B cell (primary cell): ENCODE results near the gene SETD1A. TPM values are rescaled to one million over a fixed set of nuclear protein-coding genes. Genes with fewer than 3 reads are reported as not detected.

Experiments
- ATAC-seq: fragments of 200-7000 bp; cut with Tn5 transposase; one replicate; pipeline ENCODE4 v1.10.0; 2021; ENCODE audit warnings: low read depth, mild to moderate bottlenecking, moderate number of reproducible peaks, moderate library complexity
- CTCF ChIA-PET: fragments of 350-600 bp; sonication (Branson Sonifier 250); formaldehyde crosslinking; loops from one replicate; lab custom pipeline; 2021; ENCODE audit warnings: antibody characterized with exemption, inconsistent platforms; lab: Charles Lee
- POLR2A ChIA-PET: fragments of 350-600 bp; sonication (Branson Sonifier 250); formaldehyde crosslinking; loops from one replicate; lab custom pipeline; 2021; ENCODE audit warnings: antibody characterized with exemption; lab: Charles Lee
- DNase-seq: peaks from one replicate; pipeline ENCODE4 v3.0.0; 2013
- H2AFZ ChIP-seq: 2 replicates; pipeline ENCODE4 v1.6.1; 2012; ENCODE audit warnings: mild to moderate bottlenecking, low read depth, low read length; ENCODE audit not compliant: insufficient read depth, poor library complexity, severe bottlenecking
- H3K27ac ChIP-seq, 2 donors: 1 replicate in 1 of 2; 2 replicates in 1 of 2; pipeline ENCODE4 v1.5.1; 2012 to 2013; ENCODE audit warnings: low read length in 2 of 2, mild to moderate bottlenecking in 2 of 2, moderate library complexity in 1 of 2
- H3K27me3 ChIP-seq, 4 experiments: fragments of 200-600 bp in 1 of 4; sonication (generic) in 1 of 4; replicated peaks in 1 of 4; 1 replicate in 2 of 4; 2 replicates in 2 of 4; pipeline versions ENCODE4 v1.6.1 to v1.7.0; 2013 to 2016; ENCODE audit warnings: low read length in 3 of 4, mild to moderate bottlenecking in 2 of 4, mixed read lengths in 1 of 4, moderate library complexity in 1 of 4; ENCODE audit not compliant: insufficient read depth in 4 of 4, control insufficient read depth in 3 of 4; ENCODE audit errors: control extremely low read depth in 1 of 4
- H3K36me3 ChIP-seq, 2 experiments: replicated peaks in 1 of 2; 1 replicate in 1 of 2; 2 replicates in 1 of 2; pipeline versions ENCODE4 v1.6.1 to v1.7.1; 2013; ENCODE audit warnings: low read length in 1 of 2; ENCODE audit not compliant: insufficient read depth in 2 of 2, control insufficient read depth in 1 of 2; ENCODE audit errors: control extremely low read depth in 1 of 2, extremely low read depth in 1 of 2
- H3K4me1 ChIP-seq, 2 donors: fragments of 200-600 bp in 1 of 2; sonication (generic) in 1 of 2; 1 replicate in 1 of 2; 2 replicates in 1 of 2; pipeline versions ENCODE4 v1.5.1 to v1.6.1; 2013 to 2017; ENCODE audit warnings: low read length in 2 of 2; ENCODE audit not compliant: control insufficient read depth in 2 of 2, insufficient read depth in 2 of 2
- H3K4me2 ChIP-seq: replicated peaks from 2 replicates; pipeline ENCODE3; 2012; ENCODE audit warnings: mild to moderate bottlenecking, low read depth, low read length; ENCODE audit not compliant: poor library complexity, severe bottlenecking
- H3K4me3 ChIP-seq, 5 experiments: fragments of 200-600 bp in 1 of 5; sonication (generic) in 1 of 5; 1 replicate in 3 of 5; 2 replicates in 2 of 5; pipeline versions ENCODE4 v1.5.1 to v1.7.0; 2011 to 2016; ENCODE audit warnings: low read length in 4 of 5, mild to moderate bottlenecking in 4 of 5, low read depth in 2 of 5, control low read depth in 1 of 5, moderate library complexity in 1 of 5; ENCODE audit not compliant: insufficient read depth in 1 of 5; ENCODE audit errors: control extremely low read depth in 1 of 5, extremely low read depth in 1 of 5
- H3K79me2 ChIP-seq: fragments of 200-600 bp; sonication (generic); one replicate; pipeline ENCODE4 v1.6.0; 2016; ENCODE audit warnings: low read length; ENCODE audit not compliant: control insufficient read depth, insufficient read depth
- H3K9ac ChIP-seq: fragments of 200-600 bp; sonication (generic); 2 replicates; pipeline ENCODE4 v1.6.1; 2017; ENCODE audit warnings: mild to moderate bottlenecking, low read length, moderate library complexity
- H3K9me3 ChIP-seq, 3 donors: one replicate each; pipeline versions ENCODE4 v1.6.1 to v1.7.1; 2013; ENCODE audit warnings: low read length in 2 of 3; ENCODE audit not compliant: control insufficient read depth in 2 of 3, insufficient read depth in 1 of 3; ENCODE audit errors: control extremely low read depth in 1 of 3
- H4K20me1 ChIP-seq: 2 replicates; pipeline ENCODE4 v1.6.0; 2012; ENCODE audit warnings: mild to moderate bottlenecking, low read length; ENCODE audit not compliant: insufficient read depth, control insufficient read depth, poor library complexity, severe bottlenecking
- H3K27ac Mint-ChIP-seq: one replicate; pipeline ENCODE4 v1.8.0; 2021; ENCODE audit warnings: mixed read lengths
- H3K27me3 Mint-ChIP-seq: one replicate; pipeline ENCODE4 v1.8.0; 2021; ENCODE audit warnings: mixed read lengths
- H3K4me1 Mint-ChIP-seq: one replicate; pipeline ENCODE4 v1.8.0; 2021; ENCODE audit warnings: mixed read lengths
- H3K4me3 Mint-ChIP-seq: one replicate; pipeline ENCODE4 v1.8.0; 2021; ENCODE audit warnings: mixed read lengths
- H3K9me3 Mint-ChIP-seq: one replicate; pipeline ENCODE4 v1.8.0; 2022; ENCODE audit warnings: mixed read lengths; ENCODE audit not compliant: insufficient read depth
- EZH2 ChIP-seq: IDR thresholded peaks from 2 replicates; pipeline ENCODE4 v1.6.1; 2012; ENCODE audit warnings: borderline replicate concordance, low read depth, mild to moderate bottlenecking, moderate library complexity, low read length; ENCODE audit not compliant: insufficient read depth, poor library complexity, severe bottlenecking
- WGBS: methylation state at CpG from one replicate; pipeline ENCODE4 v1.1.5; 2013; ENCODE audit warnings: missing lambda C conversion rate; ENCODE audit not compliant: insufficient coverage; 5-methylcytosine and 5-hydroxymethylcytosine counted together
- intact Hi-C: fragments of 100-400 bp; cut with micrococcal nuclease; formaldehyde crosslinking; loops from one replicate; pipeline ENCODE4 v1.10.0; 2022
- polyA plus RNA-seq: library from polyadenylated mRNA; depleted of rRNA; stranded (reverse); fragments of >200 nt; gene quantifications from 2 replicates; pipeline ENCODE4 v1.2.3, GENCODE V29; 2012
- total RNA-seq, 2 donors: library from RNA; stranded (reverse); fragments of 120-200 nt in 1 of 2; gene quantifications; 1 replicate in 1 of 2; 2 replicates in 1 of 2; pipeline versions ENCODE4 v1.2.3 to v1.2.4, GENCODE V29; 2013 to 2022
- TF ChIP-seq, protein P1 (sequence below): fragments of 200-600 bp; IDR thresholded peaks from one replicate; pipeline ENCODE4 v1.8.0; 2022; ENCODE audit warnings: antibody characterized with exemption, mild to moderate bottlenecking

Gene SETD1A
- total and polyA plus RNA-seq, 2 donors (not counting 1 experiment from before 2014, with no cell fraction given), result 11.5 to 39.5 TPM

- ATAC-seq, result no peak
- Histone ChIP-seq H4K20me1 (peaks cover 13% of the 10 kb centered on the region), H3K4me1 (no peaks in the 10 kb centered on the region), H3K4me3 (no peak overlapping the region), H3K4me2 (no peak overlapping the region), H3K27me3 (no peaks in the 10 kb centered on the region), H3K9ac (no peak overlapping the region), H2AFZ (no peak overlapping the region), H3K27ac (no peak overlapping the region), H3K36me3 (peaks cover 6 to 80% of the 10 kb centered on the region in 2 experiments), H3K9me3 (no peaks in the 10 kb centered on the region), H3K79me2 (peaks cover 36% of the 10 kb centered on the region)
- no peaks in the 10 kb centered on the region for H3K4me1 Mint-ChIP-seq
- POLR2A ChIA-PET, result interaction anchor here (0.6 kb wide), 1 partner anchor 233 kb away, joined by 4 read pairs; no protein-coding TSS in a partner anchor
- CTCF ChIA-PET, result interaction anchor here (1.6 kb wide), 1 partner anchor 28 kb away, joined by 4 read pairs; no protein-coding TSS in a partner anchor
- no peak overlapping the region for H3K27ac Mint-ChIP-seq
- intact Hi-C loops, result no loop called here
- no peaks in the 10 kb centered on the region for H3K27me3 Mint-ChIP-seq
- TF ChIP-seq, protein P1, sequence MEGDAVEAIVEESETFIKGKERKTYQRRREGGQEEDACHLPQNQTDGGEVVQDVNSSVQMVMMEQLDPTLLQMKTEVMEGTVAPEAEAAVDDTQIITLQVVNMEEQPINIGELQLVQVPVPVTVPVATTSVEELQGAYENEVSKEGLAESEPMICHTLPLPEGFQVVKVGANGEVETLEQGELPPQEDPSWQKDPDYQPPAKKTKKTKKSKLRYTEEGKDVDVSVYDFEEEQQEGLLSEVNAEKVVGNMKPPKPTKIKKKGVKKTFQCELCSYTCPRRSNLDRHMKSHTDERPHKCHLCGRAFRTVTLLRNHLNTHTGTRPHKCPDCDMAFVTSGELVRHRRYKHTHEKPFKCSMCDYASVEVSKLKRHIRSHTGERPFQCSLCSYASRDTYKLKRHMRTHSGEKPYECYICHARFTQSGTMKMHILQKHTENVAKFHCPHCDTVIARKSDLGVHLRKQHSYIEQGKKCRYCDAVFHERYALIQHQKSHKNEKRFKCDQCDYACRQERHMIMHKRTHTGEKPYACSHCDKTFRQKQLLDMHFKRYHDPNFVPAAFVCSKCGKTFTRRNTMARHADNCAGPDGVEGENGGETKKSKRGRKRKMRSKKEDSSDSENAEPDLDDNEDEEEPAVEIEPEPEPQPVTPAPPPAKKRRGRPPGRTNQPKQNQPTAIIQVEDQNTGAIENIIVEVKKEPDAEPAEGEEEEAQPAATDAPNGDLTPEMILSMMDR, result no peak
- TF ChIP-seq EZH2, result no peak
- H3K9me3 Mint-ChIP-seq, result no peaks in the 10 kb centered on the region
- DNase-seq, result no peak
- H3K4me3 Mint-ChIP-seq, result no peak overlapping the region
- 96% methylated on average over 18 of the region's 19 CpGs for WGBS
Measured at GRCh38 chr16:30969246-30969842, 11.8 kb downstream of the SETD1A start.

DNA sequence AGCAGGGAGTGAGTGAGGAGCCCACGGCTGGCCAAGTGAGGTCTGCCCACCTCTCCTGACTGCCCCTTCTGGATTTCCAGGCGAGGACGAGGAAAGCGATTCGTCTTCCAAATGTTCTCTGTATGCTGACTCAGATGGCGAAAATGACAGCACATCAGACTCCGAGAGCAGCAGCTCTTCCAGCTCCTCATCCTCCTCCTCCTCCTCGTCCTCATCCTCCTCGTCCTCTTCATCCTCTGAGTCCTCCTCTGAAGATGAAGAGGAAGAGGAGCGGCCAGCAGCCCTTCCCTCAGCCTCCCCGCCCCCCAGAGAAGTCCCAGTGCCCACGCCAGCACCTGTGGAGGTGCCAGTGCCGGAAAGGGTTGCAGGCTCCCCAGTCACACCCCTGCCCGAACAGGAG is 13.7 kb downstream of the SETD1A start:
- Histone ChIP-seq H3K4me3 (no peak overlapping the region), H3K4me1 (no peaks in the 10 kb centered on the region), H4K20me1 (peaks cover under 1% of the 10 kb centered on the region), H3K9ac (no peak overlapping the region), H3K36me3 (peaks cover 7 to 76% of the 10 kb centered on the region in 2 experiments), H3K79me2 (peaks cover 23% of the 10 kb centered on the region), H3K27me3 (no peaks in the 10 kb centered on the region), H3K4me2 (no peak overlapping the region), H2AFZ (no peak overlapping the region), H3K9me3 (no peaks in the 10 kb centered on the region), H3K27ac (no peak overlapping the region)
- intact Hi-C loops, result no loop called here
- over 99% methylated on average over 11 of the region's 14 CpGs for WGBS
- POLR2A ChIA-PET, result no interaction called here
- Mint-ChIP-seq H3K4me1 (no peaks in the 10 kb centered on the region), H3K27me3 (no peaks in the 10 kb centered on the region), H3K4me3 (no peak overlapping the region), H3K27ac (no peak overlapping the region), H3K9me3 (no peaks in the 10 kb centered on the region)
- CTCF ChIA-PET, result no interaction called here
- ATAC-seq (no peak), DNase-seq (no peak)
- TF ChIP-seq, protein P1, result no peak
- TF ChIP-seq EZH2, result no peak
